Coronary artery (tissue), 2 donors: ENCODE measurements around the gene SYT2.

Experiments used
- DNase-seq: peaks from one replicate; pipeline ENCODE4 v3.0.0-alpha.2; 2017; ENCODE audit warnings: low spot score
- H3K27ac ChIP-seq, 2 donors: fragments of 200-600 bp; sonication (generic); one replicate each; pipeline ENCODE4 v1.5.1; 2016 to 2019
- H3K4me3 ChIP-seq: fragments of 200-600 bp; sonication (generic); 2 replicates; pipeline ENCODE4 v1.5.1; 2016; ENCODE audit warnings: mild to moderate bottlenecking, moderate library complexity
- CTCF ChIP-seq: fragments of 200-600 bp; sonication (generic); IDR thresholded peaks from one replicate; pipeline ENCODE4 v1.5.1; 2019; ENCODE audit warnings: antibody characterized with exemption

The SYT2 gene

GRCh38 chr1:202694314-202694713, 15.9 kb downstream of the SYT2 start:
- Histone ChIP-seq H3K4me3 (no peak overlapping the region), H3K27ac (no peak overlapping the region)
- DNase-seq: no peak
- TF ChIP-seq CTCF: no peak

GRCh38 chr1:202692959-202693555, 17.2 kb downstream of the SYT2 start:
- H3K4me3 ChIP-seq: no peak overlapping the region
- TF ChIP-seq CTCF: no peak
- DNase-seq: no peak
- no peak overlapping the region for H3K27ac ChIP-seq

GRCh38 chr1:202691816-202692215, 18.4 kb downstream of the SYT2 start:
- Histone ChIP-seq H3K4me3 (no peak overlapping the region), H3K27ac (no peak overlapping the region)
- no peak for DNase-seq
- no peak for TF ChIP-seq CTCF

GRCh38 chr1:202689493-202690342, 20.5 kb downstream of the SYT2 start:
- DNase-seq: no peak
- Histone ChIP-seq H3K4me3 (no peak overlapping the region), H3K27ac (no peak overlapping the region)
- TF ChIP-seq CTCF: no peak

GRCh38 chr1:202689082-202689481, 21.2 kb downstream of the SYT2 start:
- no peak overlapping the region for H3K27ac ChIP-seq

GRCh38 chr1:202688401-202688800, 21.9 kb downstream of the SYT2 start:
- Histone ChIP-seq H3K27ac (no peak overlapping the region), H3K4me3 (no peak overlapping the region)
- TF ChIP-seq CTCF: no peak
- DNase-seq: no peak

More at GRCh38 chr1:202689082-202689481, 21.2 kb downstream of the SYT2 start:
- no peak overlapping the region for H3K4me3 ChIP-seq
- no peak for TF ChIP-seq CTCF
- no peak for DNase-seq

GRCh38 chr1:202687798-202688197, 22.5 kb downstream of the SYT2 start:
- Histone ChIP-seq H3K27ac (no peak overlapping the region), H3K4me3 (no peak overlapping the region)
- TF ChIP-seq CTCF: no peak
- no peak for DNase-seq
